ENCODE data around the gene ABCC4. TPM values are rescaled to one million over a fixed set of nuclear protein-coding genes. Genes with fewer than 3 reads are reported as not detected.
"Not testable (repeated sequence)": the region's sequence is repeated elsewhere in the genome, so short reads cannot be mapped to it uniquely, and the experiment has no call there.

Gene ABCC4
- polyA plus RNA-seq, 1 donor, result 15.1 TPM

- Histone ChIP-seq H3K27ac (ENCODE audit: low read length) (no peak overlapping the region), H3K27me3 (ENCODE audit: control insufficient read depth, insufficient read depth, low read length) (no peaks in the 10 kb centered on the region), H3K4me1 (ENCODE audit: control insufficient read depth, insufficient read depth, low read length) (no peaks in the 10 kb centered on the region), H3K9me3 (ENCODE audit: control insufficient read depth, low read depth, low read length) (no peaks in the 10 kb centered on the region), H3K36me3 (ENCODE audit: control insufficient read depth, insufficient read depth, low read length) (no peaks in the 10 kb centered on the region), H3K4me3 (ENCODE audit: low read length) (no peak overlapping the region)
- WGBS (ENCODE audit: insufficient coverage, low lambda C conversion rate), result 50% methylated on average over 1 of the region's 5 CpGs
- DNase-seq, result no peak
These were observed 115.4 kb downstream of the ABCC4 start for GRCh38 chr13:95185851-95186250.

GRCh38 chr13:95185311-95185710 is 115.9 kb downstream of the ABCC4 start:
- H3K9me3 ChIP-seq (ENCODE audit: control insufficient read depth, low read depth, low read length), result no peaks in the 10 kb centered on the region
- H3K27me3 ChIP-seq (ENCODE audit: control insufficient read depth, insufficient read depth, low read length), result no peaks in the 10 kb centered on the region
- WGBS (ENCODE audit: insufficient coverage, low lambda C conversion rate), result no CpG with 5 or more reads among the region's 3 CpGs
- H3K27ac ChIP-seq (ENCODE audit: low read length), result no peak overlapping the region
- no peak for DNase-seq
- H3K36me3 ChIP-seq (ENCODE audit: control insufficient read depth, insufficient read depth, low read length), result no peaks in the 10 kb centered on the region
- no peak overlapping the region for H3K4me3 ChIP-seq (ENCODE audit: low read length)
- no peaks in the 10 kb centered on the region for H3K4me1 ChIP-seq (ENCODE audit: control insufficient read depth, insufficient read depth, low read length)

- Histone ChIP-seq H3K27me3 (ENCODE audit: control insufficient read depth, insufficient read depth, low read length) (no peaks in the 10 kb centered on the region), H3K36me3 (ENCODE audit: control insufficient read depth, insufficient read depth, low read length) (no peaks in the 10 kb centered on the region), H3K9me3 (ENCODE audit: control insufficient read depth, low read depth, low read length) (no peaks in the 10 kb centered on the region), H3K4me1 (ENCODE audit: control insufficient read depth, insufficient read depth, low read length) (no peaks in the 10 kb centered on the region), H3K4me3 (ENCODE audit: low read length) (no peak overlapping the region), H3K27ac (ENCODE audit: low read length) (no peak overlapping the region)
- DNase-seq, result no peak
These were observed 116.9 kb downstream of the ABCC4 start for GRCh38 chr13:95184317-95184716.

GRCh38 chr13:95182570-95183265 is 118.5 kb downstream of the ABCC4 start:
- 90% methylated on average over 2 of the region's 5 CpGs for WGBS (ENCODE audit: insufficient coverage, low lambda C conversion rate)
- Histone ChIP-seq H3K36me3 (ENCODE audit: control insufficient read depth, insufficient read depth, low read length) (peaks cover 6% of the 10 kb centered on the region), H3K4me3 (ENCODE audit: low read length) (no peak overlapping the region), H3K4me1 (ENCODE audit: control insufficient read depth, insufficient read depth, low read length) (no peaks in the 10 kb centered on the region), H3K27ac (ENCODE audit: low read length) (no peak overlapping the region), H3K9me3 (ENCODE audit: control insufficient read depth, low read depth, low read length) (no peaks in the 10 kb centered on the region), H3K27me3 (ENCODE audit: control insufficient read depth, insufficient read depth, low read length) (no peaks in the 10 kb centered on the region)
- no peak for DNase-seq

- Histone ChIP-seq H3K4me1 (ENCODE audit: control insufficient read depth, insufficient read depth, low read length) (no peaks in the 10 kb centered on the region), H3K36me3 (ENCODE audit: control insufficient read depth, insufficient read depth, low read length) (peaks cover 8% of the 10 kb centered on the region), H3K27me3 (ENCODE audit: control insufficient read depth, insufficient read depth, low read length) (no peaks in the 10 kb centered on the region), H3K9me3 (ENCODE audit: control insufficient read depth, low read depth, low read length) (no peaks in the 10 kb centered on the region), H3K27ac (ENCODE audit: low read length) (no peak overlapping the region), H3K4me3 (ENCODE audit: low read length) (no peak overlapping the region)
- no CpG with 5 or more reads among the region's 2 CpGs for WGBS (ENCODE audit: insufficient coverage, low lambda C conversion rate)
- DNase-seq, result no peak
These were observed 119.7 kb downstream of the ABCC4 start for GRCh38 chr13:95181586-95181985.

GRCh38 chr13:95180513-95181245 is 120.6 kb downstream of the ABCC4 start:
- H3K4me3 ChIP-seq (ENCODE audit: low read length), result no peak overlapping the region
- no peaks in the 10 kb centered on the region for H3K27me3 ChIP-seq (ENCODE audit: control insufficient read depth, insufficient read depth, low read length)
- no peaks in the 10 kb centered on the region for H3K9me3 ChIP-seq (ENCODE audit: control insufficient read depth, low read depth, low read length)
- DNase-seq, result peak in 1 of 2 donors; percentile 14
- no peaks in the 10 kb centered on the region for H3K4me1 ChIP-seq (ENCODE audit: control insufficient read depth, insufficient read depth, low read length)
- WGBS (ENCODE audit: insufficient coverage, low lambda C conversion rate), result no CpG with 5 or more reads among the region's 5 CpGs
- H3K27ac ChIP-seq (ENCODE audit: low read length), result no peak overlapping the region
- H3K36me3 ChIP-seq (ENCODE audit: control insufficient read depth, insufficient read depth, low read length), result peaks cover 8% of the 10 kb centered on the region

- H3K4me3 ChIP-seq (ENCODE audit: low read length), result no peak overlapping the region
- H3K27ac ChIP-seq (ENCODE audit: low read length), result no peak overlapping the region
- H3K9me3 ChIP-seq (ENCODE audit: control insufficient read depth, low read depth, low read length), result no peaks in the 10 kb centered on the region
- no peaks in the 10 kb centered on the region for H3K4me1 ChIP-seq (ENCODE audit: control insufficient read depth, insufficient read depth, low read length)
- peaks cover 11% of the 10 kb centered on the region for H3K36me3 ChIP-seq (ENCODE audit: control insufficient read depth, insufficient read depth, low read length)
- WGBS (ENCODE audit: insufficient coverage, low lambda C conversion rate), result no CpG with 5 or more reads among the region's 5 CpGs
- no peaks in the 10 kb centered on the region for H3K27me3 ChIP-seq (ENCODE audit: control insufficient read depth, insufficient read depth, low read length)
- no peak for DNase-seq
These were observed 124.5 kb downstream of the ABCC4 start for GRCh38 chr13:95176611-95177259.

- Histone ChIP-seq H3K36me3 (ENCODE audit: control insufficient read depth, insufficient read depth, low read length) (peaks cover 12% of the 10 kb centered on the region), H3K9me3 (ENCODE audit: control insufficient read depth, low read depth, low read length) (no peaks in the 10 kb centered on the region), H3K4me3 (ENCODE audit: low read length) (no peak overlapping the region), H3K27me3 (ENCODE audit: control insufficient read depth, insufficient read depth, low read length) (no peaks in the 10 kb centered on the region), H3K4me1 (ENCODE audit: control insufficient read depth, insufficient read depth, low read length) (no peaks in the 10 kb centered on the region), H3K27ac (ENCODE audit: low read length) (no peak overlapping the region)
- whole genome bisulfite sequencing (ENCODE audit: insufficient coverage, low lambda C conversion rate), result 76% methylated on average over 6 of the region's 14 CpGs
- no peak for DNase-seq
These were observed 126.7 kb downstream of the ABCC4 start for GRCh38 chr13:95174517-95174916.

GRCh38 chr13:95168191-95168590 is 133.1 kb downstream of the ABCC4 start:
- Histone ChIP-seq H3K27me3 (ENCODE audit: control insufficient read depth, insufficient read depth, low read length) (no peaks in the 10 kb centered on the region), H3K27ac (ENCODE audit: low read length) (no peak overlapping the region), H3K4me1 (ENCODE audit: control insufficient read depth, insufficient read depth, low read length) (no peaks in the 10 kb centered on the region), H3K9me3 (ENCODE audit: control insufficient read depth, low read depth, low read length) (no peaks in the 10 kb centered on the region), H3K36me3 (ENCODE audit: control insufficient read depth, insufficient read depth, low read length) (peaks cover 22% of the 10 kb centered on the region), H3K4me3 (ENCODE audit: low read length) (no peak overlapping the region)
- 100% methylated on average over 3 of the region's 6 CpGs for WGBS (ENCODE audit: insufficient coverage, low lambda C conversion rate)
- DNase-seq, result no peak

GRCh38 chr13:95167003-95167402 is 134.2 kb downstream of the ABCC4 start:
- 100% methylated on average over 2 of the region's 5 CpGs for WGBS (ENCODE audit: insufficient coverage, low lambda C conversion rate)
- H3K27ac ChIP-seq (ENCODE audit: low read length); H3K4me3 ChIP-seq (ENCODE audit: low read length); H3K9me3 ChIP-seq (ENCODE audit: control insufficient read depth, low read depth, low read length); H3K27me3 ChIP-seq (ENCODE audit: control insufficient read depth, insufficient read depth, low read length); DNase-seq; H3K4me1 ChIP-seq (ENCODE audit: control insufficient read depth, insufficient read depth, low read length): not testable (repeated sequence)
- H3K36me3 ChIP-seq (ENCODE audit: control insufficient read depth, insufficient read depth, low read length), result peaks cover 24% of the 10 kb centered on the region
